Muscle of arm (tissue), 12 donors: Measurements from ENCODE around the gene RGS14. TPM values are rescaled to one million over a fixed set of nuclear protein-coding genes. Genes with fewer than 3 reads are reported as not detected.
"Not testable (repeated sequence)": the region's sequence is repeated elsewhere in the genome, so short reads cannot be mapped to it uniquely, and the experiment has no call there.

ENCODE experiments used
- DNase-seq: peaks from one replicate; pipeline ENCODE4 v3.0.0-alpha.2; 2013
- polyA plus RNA-seq, 12 donors: library from polyadenylated mRNA; unstranded; fragments of 120-200 nt; gene quantifications; one replicate each; pipeline ENCODE4 v1.2.1, GENCODE V29; 2013; ENCODE audit not compliant: insufficient read length in 12 of 12

Gene RGS14
- polyA plus RNA-seq, 12 donors, result 8.2 to 23.6 (median 12.9) TPM; not detected in 1

DNA sequence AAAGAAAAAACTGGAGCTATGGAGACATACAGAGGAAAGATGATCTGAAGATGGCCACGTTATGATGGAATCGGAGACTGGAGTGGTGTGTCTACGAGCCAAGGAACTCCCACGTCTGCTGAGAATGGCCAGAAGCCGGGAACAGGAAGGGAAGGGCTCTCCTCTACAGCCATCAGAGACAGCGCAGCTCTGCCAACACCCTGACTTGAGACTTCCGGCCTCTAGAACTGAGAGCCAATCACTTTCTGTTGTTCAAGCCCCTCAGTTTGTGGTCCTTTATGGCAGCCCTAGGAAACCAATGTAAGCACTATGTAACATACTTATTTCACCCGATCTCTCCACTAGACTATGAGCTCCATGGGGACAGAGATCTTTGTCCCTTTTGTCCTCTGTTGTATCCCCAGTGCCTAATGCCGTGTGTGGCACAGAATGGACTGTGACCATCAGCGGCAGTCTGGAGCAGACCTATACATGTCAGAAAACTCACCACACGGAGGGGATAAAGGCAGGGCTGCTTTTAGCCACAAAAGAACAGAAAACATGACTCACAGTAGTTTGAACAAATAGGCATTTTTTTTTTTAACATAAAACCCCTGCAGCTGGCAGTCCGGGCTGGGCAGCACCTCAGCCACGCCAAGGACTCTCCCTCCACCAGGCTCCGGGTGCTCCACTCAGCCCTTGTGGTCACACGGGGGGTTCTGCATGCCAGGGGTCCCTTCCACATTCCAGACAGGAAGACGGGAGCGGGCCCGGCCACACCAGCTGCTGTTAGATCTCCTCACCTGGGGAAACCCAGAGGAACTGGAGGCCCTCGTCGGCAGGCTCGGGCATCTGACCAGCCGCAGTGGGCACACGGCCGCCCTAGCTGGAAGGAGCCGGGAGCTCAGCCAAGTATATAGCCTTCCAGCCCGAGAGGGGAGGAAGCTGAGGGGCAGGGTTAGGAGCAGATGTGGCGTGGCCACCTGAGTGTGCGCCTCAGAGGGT lies 29.9 kb upstream of the RGS14 start:
- DNase-seq, result peak; percentile 56

DNA sequence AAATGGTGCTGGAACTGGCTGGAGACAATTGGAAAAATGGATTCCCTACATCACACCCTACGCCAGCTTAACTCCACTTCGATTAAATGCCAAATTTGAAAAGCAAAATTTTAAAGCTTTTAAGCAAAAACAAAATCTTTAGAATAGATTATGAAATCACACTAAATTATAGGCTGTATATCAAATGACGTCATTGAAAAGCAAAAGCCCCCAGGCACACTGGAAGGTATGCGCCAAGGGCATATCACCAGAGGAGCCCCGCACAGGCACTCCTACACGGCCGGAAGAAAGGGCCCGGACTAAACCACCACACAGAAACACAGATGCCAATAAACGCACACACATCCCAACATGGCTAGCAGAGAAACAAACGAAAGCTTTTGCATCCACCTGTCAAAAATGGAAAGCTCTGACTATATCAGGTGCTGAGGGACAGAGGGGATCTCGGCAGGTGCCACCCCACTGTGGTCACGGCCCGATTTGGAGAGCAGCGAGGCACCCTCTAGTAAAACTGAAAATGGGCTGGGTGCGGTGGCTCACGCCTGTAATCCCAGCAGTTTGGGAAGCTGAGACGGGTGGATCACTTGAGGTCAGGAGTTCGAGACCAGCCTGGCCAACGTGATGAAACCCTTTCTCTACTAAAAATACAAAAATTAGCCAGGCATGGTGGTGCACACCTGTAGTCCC lies 29.0 kb upstream of the RGS14 start:
- DNase-seq, result no peak

DNA sequence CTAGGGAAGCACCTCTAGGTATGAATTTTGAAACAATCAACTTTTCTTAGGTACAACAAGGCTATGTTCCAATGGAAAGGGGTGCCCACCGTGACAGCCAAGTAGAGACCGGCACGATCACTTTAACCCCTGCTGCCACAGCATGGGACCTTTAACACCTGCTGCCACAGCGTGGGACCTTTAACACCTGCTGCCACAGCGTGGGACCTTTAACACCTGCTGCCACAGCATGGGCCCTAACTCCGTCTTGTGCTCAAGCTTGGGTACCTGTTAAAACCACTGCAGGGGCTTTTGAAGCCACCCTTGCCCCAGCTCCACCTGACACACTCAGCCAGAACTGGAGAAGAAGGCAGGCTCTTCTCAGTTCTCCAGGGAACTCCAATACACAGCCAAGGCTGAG lies 27.8 kb upstream of the RGS14 start:
- no peak for DNase-seq

DNA sequence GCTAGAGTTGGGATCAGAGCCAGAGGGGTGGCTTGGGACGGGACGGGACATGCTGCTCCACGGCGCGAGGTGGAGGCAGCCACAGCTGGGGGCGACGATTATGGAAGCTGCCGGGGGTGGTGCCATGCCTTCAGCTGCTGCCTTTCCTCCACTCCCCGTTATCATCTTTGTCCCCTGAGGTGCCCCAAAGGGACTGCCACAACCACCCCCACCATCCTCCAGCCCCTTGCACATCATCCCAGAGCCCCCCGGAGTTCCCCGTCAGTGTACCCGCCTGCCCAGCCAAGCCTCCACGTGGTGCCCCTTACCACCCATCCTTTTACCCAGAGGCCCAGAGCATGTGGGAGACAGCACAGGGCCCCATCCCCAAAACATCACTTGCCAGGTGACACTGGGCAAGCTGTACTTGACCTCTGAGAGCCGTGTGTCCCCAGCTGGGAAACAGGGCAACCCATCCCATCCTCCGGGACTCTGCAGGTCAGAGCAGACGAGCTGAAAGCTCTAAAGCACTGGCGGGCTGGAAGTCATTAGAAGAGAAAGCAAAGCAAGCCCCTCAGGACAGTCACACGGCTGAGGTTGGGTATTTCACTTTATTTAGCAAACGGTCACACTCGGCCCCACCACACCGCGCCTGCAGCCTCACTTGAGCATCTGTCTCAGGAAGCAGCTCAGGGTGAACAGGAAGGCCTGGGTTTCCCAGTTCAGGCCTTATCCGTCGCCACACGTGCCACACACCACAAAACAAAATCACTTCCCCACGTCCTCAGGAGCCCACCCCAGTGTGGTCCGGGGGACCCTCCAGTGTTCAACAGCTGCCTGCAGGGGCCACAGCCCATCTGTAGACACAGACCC lies 26.5 kb upstream of the RGS14 start:
- no peak for DNase-seq

DNA sequence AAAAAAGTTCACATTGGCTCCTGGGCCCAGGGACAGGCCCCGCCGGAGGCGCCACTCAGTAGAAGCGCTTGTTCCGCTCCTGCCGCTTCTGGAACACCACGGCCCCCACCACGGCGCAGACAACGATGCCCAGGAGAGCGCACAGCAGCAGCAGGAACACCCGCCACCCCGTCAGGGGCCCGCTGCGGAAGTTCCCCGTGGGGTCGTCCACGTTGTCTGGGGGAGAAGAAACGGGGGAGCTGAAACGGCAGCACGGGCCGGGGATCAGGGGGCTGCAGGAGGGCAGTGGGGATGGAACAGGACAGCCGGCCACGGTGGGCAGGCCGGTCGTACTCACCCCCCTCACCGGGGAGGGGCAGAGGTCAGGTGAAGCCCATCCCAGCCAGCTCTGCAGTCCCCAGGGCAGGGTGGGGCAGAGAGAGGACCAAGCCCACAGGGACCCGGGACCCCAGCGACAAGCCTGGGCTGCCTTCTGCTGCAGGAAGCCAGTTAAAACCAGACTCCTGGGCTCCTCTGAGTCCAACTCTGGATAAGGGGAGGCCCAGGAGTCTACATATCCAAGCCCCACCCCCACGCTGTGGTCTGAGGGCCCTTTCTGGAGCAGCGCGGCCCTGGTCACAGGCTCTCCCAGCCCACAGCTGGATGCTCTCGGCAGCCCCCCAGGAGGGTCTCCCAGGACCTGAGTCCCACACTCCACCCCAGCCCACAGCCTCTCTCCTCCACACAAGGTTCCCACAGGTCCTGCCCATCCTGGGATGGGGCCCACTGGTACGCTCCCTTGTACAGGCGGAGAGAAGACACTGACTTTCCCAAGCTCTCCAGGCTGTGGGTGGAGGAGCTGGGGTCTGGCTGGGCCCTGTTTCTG lies 25.5 kb upstream of the RGS14 start:
- DNase-seq, result no peak

DNA sequence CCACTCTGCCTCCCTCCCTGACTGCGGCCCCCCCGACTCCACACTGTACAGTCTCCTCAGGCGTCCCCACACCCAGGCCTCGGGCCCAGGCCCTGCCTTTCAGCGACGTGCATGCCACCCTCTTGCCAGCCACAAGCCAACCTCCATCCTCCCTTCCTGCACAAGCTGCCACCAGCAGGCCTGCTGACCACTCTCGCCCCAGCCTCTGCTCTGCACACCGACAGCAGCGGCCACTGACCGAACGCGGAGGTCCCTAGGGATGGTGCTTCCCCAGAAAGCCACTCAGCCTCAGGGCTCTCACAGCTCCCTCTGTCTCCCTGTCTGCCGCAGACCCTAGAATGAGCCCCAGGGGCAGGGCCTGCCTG lies 24.8 kb upstream of the RGS14 start:
- DNase-seq, result no peak

DNA sequence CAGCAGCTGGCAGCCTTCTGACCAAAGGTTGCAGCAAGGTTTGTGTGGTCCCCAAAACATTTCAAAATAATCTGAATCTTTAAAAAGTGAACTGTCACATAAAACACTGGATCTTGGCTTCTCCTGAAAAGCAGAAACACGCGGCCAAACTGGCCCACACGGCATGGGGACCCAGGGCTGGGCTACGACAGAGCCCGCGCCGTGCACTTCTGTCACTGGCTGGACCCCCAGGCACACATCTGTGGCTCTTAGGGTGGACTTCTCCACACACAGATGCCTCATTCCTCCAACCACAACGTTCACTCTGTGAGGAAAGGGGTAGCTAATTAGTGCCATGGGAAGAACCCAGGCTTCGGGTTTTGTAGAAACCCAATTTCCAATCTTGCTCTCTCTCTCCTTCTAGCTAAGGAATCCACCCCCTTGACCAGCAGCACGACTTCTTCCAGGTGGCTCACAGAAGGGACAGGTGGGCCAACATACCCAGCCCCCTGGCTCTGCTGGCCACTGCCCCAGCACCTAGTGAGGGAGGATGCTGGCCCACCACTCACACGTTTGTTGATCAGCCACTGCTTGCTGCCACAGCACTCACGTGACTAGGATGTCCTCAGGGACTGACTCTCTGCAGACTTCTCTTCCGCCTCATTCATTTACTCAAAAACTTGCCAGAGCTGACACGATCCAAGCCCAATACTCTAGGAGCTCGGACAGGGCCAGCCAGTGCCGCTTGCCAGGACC lies 24.1 kb upstream of the RGS14 start:
- no peak for DNase-seq

DNA sequence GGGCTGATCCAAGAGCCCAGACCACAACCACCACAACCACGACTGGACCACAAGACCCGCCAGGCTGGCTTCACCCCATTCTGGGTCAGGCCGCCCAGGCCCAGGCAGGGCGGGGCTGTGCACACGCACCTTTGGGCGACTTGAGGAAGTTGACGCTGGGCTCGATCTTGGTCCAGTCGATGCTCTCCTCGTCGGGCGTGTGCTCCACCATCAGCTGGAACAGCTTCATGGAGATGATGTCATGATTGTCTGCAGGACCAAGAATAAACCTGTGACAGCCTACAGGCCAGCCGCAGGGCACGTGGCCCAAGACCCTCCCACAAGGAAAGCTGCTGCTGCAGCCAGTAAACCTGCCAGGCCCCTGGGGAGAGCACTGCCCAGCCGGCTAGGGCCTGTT lies 23.6 kb upstream of the RGS14 start:
- no peak for DNase-seq

DNA sequence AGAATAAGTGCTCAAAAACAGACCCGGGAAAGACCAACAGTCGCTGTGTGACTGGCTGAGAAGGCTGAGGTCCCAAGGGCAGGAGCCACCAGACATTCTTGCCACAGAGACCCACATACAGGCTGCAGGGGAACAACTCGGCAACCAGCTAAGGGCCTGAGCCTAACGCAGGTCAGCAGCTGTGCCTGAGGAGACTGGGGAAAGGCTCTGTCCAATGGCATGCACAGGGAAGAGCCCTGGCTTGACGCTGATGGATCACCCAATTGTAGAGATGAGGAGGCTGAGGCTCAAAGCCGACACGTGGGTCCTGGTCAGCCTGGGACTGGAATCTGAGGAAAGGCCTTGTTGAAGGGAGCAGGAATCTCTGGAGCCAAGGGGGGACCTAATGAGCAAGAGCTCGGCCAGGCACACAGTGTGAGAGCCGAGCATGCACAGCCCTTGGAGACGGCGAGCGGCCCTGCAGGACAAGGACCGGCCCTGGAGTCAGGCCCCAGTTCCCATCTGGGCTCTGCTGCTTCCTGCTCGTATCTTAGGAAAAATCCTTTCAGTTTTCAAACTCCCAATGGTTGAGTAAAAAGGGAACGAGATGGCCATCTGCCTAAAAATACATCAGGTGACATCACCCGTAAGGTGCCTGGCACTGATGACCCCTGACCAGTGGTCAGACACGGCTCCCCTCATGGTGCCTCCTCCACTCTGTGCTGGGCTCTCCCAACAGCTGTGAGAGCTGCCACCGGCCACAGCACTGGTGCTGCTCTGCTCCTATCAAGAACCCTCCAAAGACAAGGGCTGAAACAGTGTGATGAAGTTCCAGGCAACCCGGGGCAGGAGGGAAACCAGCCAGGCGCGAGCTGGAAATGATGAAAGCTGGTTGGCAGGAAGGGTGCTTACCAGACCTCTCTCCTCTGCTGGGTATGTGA lies 22.7 kb upstream of the RGS14 start:
- DNase-seq, result no peak

DNA sequence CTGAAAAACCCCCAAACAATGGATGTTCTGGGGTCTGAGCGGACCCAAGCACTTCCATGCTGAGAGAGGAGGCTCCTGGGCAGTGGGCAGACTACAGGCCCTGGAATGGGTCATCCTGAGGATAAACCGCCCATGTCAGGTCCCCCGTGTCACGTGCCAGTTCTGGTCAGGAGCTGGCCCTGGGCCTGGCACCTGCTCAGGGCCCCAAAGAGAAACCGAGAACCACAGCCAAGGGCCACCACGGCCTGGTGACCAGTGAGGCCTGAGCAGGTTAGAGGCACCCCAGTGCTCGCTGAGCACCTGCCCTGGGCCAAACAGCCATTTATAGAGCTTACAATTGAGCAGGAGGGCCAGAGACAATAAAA lies 22.0 kb upstream of the RGS14 start:
- no peak for DNase-seq

DNA sequence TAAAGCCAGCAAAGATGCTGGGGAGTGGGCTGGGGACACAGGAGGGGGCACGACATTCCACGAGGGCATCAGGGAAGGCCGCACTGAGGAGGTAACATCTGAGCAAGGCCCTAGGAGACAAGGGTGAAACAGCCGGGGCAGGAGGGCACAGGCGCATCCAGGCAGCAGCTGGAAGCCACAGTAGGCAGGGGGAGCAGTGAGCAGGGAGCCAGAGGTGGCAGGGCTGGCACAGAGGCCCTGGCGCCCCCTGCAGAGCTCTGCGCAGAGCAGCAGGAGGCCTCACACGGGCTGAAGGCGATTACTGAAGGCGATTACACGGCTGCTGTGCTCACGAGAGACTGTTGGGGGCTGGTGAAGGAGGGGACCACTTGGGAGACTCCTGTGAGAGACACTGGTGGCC lies 21.6 kb upstream of the RGS14 start:
- no peak for DNase-seq

DNA sequence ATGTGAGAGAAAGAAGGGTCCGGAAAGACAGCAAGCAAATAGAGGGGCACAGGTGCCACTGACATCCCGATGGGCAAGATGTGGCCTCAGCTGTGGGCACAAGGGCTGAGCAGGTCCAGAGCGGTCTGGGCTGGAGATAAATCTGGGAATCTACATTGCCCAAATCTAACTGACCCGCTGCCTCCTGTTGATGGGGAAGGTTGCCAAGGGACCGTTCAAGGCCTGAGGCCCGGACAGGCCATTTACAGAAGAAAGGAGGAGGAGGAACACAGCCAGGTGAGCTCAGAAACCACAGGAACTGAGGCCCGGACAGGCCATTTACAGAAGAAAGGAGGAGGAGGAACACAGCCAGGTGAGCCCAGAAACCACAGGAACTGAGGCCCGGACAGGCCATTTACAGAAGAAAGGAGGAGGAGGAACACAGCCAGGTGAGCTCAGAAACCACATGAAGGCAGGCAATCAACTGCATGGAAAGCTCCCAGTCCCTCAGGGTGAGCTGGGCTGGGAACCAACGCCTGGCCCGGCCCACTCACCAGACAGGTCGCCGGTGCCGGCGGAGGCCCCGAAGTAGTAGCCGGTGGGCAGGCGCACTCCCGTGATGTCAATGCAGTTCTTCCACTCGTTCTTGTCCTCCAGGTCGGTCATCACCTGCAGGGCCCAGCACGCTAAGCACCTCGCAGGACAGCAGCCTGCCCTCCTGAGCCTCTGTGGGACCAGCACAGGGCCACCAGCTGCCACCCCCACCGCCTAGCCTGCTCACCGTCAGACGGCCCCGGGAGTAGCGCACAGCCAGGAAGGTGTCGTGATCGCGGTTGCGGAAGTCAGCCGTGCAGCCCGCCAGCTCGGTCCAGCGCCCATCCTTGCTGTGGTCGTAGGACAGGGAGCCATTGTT lies 20.9 kb upstream of the RGS14 start:
- no peak for DNase-seq

DNA sequence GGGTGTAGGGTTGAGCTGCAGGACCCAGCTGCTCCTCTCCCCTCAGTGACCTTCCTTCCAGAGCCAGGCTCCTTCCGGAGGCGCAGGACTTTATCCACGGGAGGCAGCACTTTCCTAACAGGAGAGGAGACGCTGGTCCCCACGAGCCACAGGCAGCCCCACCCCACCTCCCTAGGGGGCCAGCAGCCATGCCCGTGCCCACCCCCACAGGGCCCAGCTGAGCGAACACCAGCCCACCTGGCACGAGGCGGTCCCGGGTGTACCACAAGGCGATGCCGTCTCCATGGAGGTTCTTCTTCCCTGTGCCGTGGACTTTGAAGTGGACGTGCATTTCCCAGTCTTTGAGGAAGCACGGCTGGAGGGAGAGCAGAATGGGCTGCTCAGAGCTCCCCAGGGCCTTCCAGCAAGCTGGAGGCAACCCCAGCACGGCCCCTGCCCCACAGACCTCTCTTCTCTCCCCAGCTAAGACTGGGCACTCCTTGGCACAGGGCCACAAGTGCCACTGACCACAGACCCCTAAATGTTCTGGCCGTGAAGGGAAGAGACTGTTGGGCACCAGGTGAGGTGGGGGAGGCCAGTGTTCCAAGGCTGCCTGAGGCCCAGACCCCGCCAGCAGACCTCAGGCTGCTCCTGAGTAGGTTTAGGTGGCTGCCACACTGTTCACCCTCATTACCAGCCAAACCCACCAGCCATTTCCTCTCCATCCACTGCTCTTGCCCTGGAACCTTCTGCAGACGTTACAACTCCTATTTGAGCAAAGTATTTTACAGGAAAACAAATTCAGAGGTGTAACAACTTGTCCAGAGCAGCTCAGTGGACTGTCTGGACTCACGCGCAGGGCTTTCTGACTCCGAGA lies 19.2 kb upstream of the RGS14 start:
- DNase-seq, result no peak

DNA sequence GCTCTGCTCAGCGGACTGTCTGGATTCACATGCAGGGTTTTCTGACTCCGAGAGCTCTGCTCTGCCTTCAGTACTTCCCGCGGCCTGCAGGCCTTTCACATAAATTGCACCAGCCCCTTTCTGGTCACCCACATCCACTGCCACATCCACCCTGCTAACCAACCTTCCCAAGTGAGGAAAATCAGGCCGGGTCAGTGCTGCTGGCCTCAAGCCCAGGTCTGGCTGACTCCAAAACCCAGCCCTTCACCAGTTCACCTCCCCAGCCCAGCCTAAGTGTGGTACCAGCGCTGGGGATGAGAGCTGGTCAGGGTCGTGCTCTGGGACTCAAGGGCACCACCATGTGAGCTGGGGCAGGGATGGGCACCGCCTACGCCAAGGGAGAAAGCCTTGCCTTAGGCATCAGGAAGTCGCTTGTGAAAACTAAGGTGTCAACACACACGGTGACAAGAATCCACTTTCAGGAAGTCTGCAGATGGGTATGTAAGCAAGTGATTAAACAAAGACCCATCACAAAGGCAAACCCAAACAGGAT lies 18.6 kb upstream of the RGS14 start:
- no peak for DNase-seq

DNA sequence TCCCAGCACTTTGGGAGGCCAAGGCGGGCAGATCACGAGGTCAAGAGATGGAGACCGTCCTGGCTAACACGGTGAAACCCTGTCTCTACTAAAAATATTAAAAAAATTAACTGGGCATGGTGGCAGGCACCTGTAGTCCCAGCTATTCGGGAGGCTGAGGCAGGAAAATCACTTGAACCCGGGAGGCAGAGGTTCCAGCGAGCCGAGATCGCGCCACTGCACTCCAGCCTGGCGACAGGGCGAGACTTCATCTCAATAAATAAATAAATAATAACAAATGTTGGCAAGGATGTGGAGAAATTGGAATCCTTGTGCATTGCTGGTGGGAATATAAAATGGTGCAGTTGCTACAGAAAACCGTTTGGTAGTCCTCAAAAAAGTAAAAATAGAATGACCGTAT lies 14.7 kb upstream of the RGS14 start:
- DNase-seq, result not testable (repeated sequence)

DNA sequence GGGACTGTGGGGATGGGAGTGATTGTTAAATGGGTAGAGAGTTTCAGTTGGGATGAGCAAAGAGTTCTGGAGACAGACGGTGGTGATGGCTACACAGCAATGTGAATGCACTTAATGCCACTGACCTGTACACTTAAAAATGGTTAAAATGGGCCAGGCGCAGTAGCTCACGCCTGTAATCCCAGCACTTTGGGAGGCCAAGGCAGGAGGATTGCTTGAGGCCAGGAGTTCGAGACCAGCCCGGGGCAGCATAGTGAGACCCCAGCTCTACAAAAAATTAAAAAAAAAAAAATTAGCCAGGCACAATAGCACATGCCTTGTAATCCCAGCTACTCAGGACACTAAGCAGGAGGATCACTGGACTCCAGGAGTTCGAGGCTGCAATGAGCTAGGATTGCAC lies 13.9 kb upstream of the RGS14 start:
- DNase-seq, result no peak

DNA sequence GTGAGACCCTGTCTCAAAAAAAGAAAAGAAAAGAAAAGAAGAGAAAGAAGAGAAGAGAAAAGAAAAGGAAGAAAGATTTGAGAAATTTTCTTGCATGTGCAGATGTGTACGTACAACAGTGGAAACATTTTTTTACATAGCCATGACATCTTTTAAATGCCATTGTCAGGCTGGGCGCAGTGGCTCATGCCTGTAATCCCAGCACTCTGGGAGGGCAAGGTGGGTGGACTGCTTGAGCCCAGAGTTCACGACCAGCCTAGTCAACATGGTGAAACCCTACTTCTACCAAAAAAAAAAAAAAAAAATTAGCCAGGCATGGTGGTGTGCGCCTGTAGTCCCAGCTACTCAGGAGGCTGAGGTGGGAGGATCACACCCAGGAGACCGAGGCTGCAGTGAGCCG lies 12.8 kb upstream of the RGS14 start:
- no peak for DNase-seq
